Loucy (cell line): ENCODE data around the gene NMNAT2.

Source experiments
- H2AFZ ChIP-seq: fragments of 200-600 bp; sonication (generic); 2 replicates; pipeline ENCODE4 v1.6.0; 2016; ENCODE audit warnings: antibody characterized with exemption, mild to moderate bottlenecking, low read length, moderate library complexity
- H3F3A ChIP-seq: fragments of 200-600 bp; 2 replicates; pipeline ENCODE4 v1.6.0; 2016; ENCODE audit warnings: antibody characterized with exemption, low read depth, mild to moderate bottlenecking
- H3K27me3 ChIP-seq: fragments of 200-600 bp; sonication (generic); 2 replicates; pipeline ENCODE4 v1.6.1; 2014; ENCODE audit warnings: low read length, mild to moderate bottlenecking; ENCODE audit not compliant: insufficient read depth, poor library complexity, severe bottlenecking
- H3K36me3 ChIP-seq: fragments of 200-600 bp; sonication (generic); 2 replicates; pipeline ENCODE4 v1.6.1; 2016; ENCODE audit warnings: low read length; ENCODE audit not compliant: insufficient read depth
- H3K4me1 ChIP-seq: fragments of 200-600 bp; sonication (generic); 2 replicates; pipeline ENCODE4 v1.5.1; 2014; ENCODE audit warnings: low read length, mild to moderate bottlenecking; ENCODE audit not compliant: insufficient read depth, poor library complexity, severe bottlenecking
- H3K4me2 ChIP-seq: fragments of 200-600 bp; sonication (generic); 2 replicates; pipeline ENCODE4 v1.6.0; 2014; ENCODE audit warnings: antibody characterized with exemption, low read length, low read depth, mild to moderate bottlenecking; ENCODE audit not compliant: poor library complexity, severe bottlenecking
- H3K4me3 ChIP-seq: fragments of 200-600 bp; sonication (generic); 2 replicates; pipeline ENCODE4 v1.5.1; 2014; ENCODE audit warnings: low read length, mild to moderate bottlenecking, mixed read lengths; ENCODE audit not compliant: poor library complexity, severe bottlenecking
- H3K79me2 ChIP-seq: fragments of 200-600 bp; sonication (generic); 2 replicates; pipeline ENCODE4 v1.6.1; 2014; ENCODE audit warnings: low read length; ENCODE audit not compliant: insufficient read depth
- H3K9ac ChIP-seq: fragments of 200-600 bp; sonication (generic); 2 replicates; pipeline ENCODE4 v1.6.0; 2014; ENCODE audit warnings: mild to moderate bottlenecking, low read depth, low read length, moderate library complexity; ENCODE audit not compliant: poor library complexity, severe bottlenecking
- H3K9me2 ChIP-seq: fragments of 200-600 bp; sonication (generic); replicated peaks from 2 replicates; pipeline ENCODE4 v1.6.1; 2016; ENCODE audit warnings: low read depth, low read length, mixed read lengths
- H3K9me3 ChIP-seq: fragments of 200-600 bp; sonication (generic); 2 replicates; pipeline ENCODE4 v1.6.1; 2014; ENCODE audit warnings: mild to moderate bottlenecking, antibody characterized with exemption, low read length, low read depth; ENCODE audit not compliant: insufficient read depth
- H4K20me1 ChIP-seq: fragments of 200-600 bp; sonication (generic); 2 replicates; pipeline ENCODE4 v1.6.0; 2014; ENCODE audit warnings: antibody characterized with exemption, low read length, mild to moderate bottlenecking; ENCODE audit not compliant: insufficient read depth, poor library complexity, severe bottlenecking
- CTCF ChIP-seq: fragments of 200-600 bp; sonication (generic); conservative IDR thresholded peaks from 2 replicates; pipeline ENCODE4 v1.5.1; 2014; ENCODE audit warnings: mild to moderate bottlenecking, antibody characterized with exemption, low read length
- EZH2phosphoT487 ChIP-seq: fragments of 200-600 bp; IDR thresholded peaks from 2 replicates; pipeline ENCODE4 v1.6.1; 2018; ENCODE audit warnings: antibody characterized with exemption, mild to moderate bottlenecking, moderate library complexity, borderline replicate concordance

Gene NMNAT2

GRCh38 chr1:183414365-183414764, 3.8 kb downstream of the NMNAT2 start:
- no peak overlapping the region for H3K4me3 ChIP-seq
- no peaks in the 10 kb centered on the region for H4K20me1 ChIP-seq
- no peaks in the 10 kb centered on the region for H3K79me2 ChIP-seq
- H2AFZ ChIP-seq = no peak overlapping the region
- H3K9me3 ChIP-seq = no peaks in the 10 kb centered on the region
- H3K4me2 ChIP-seq = no peak overlapping the region
- no peaks in the 10 kb centered on the region for H3K9me2 ChIP-seq
- H3F3A ChIP-seq = no peaks in the 10 kb centered on the region
- H3K27me3 ChIP-seq = no peaks in the 10 kb centered on the region
- no peaks in the 10 kb centered on the region for H3K36me3 ChIP-seq
- no peak overlapping the region for H3K9ac ChIP-seq
- H3K4me1 ChIP-seq = no peaks in the 10 kb centered on the region
- TF ChIP-seq CTCF (no peak), EZH2phosphoT487 (no peak)

DNA sequence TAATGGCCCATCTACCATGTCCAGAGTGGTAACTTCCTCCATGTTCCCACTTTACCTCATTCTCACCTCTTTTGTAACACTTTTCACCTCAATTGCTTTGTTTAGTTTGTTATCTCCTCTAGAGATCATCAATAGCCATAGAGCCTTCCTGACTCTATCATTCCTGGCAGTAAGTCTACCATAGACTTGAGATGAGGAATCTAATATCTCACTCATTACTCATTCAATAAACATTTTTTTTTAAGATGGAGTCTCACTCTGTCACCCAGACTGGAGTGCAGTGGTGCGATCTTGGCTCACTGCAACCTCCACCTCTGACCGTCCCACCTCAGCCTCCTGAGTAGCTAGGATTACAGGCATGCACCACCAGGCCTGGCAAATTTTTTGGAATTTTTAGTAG, 7.1 kb downstream of the NMNAT2 start:
- no peaks in the 10 kb centered on the region for H3F3A ChIP-seq
- H3K4me3 ChIP-seq = no peak overlapping the region
- TF ChIP-seq CTCF = no peak
- no peak for TF ChIP-seq EZH2phosphoT487
- no peak overlapping the region for H3K4me2 ChIP-seq
- no peaks in the 10 kb centered on the region for H3K36me3 ChIP-seq
- H2AFZ ChIP-seq = no peak overlapping the region
- no peak overlapping the region for H3K9ac ChIP-seq
- no peaks in the 10 kb centered on the region for H3K27me3 ChIP-seq
- H3K79me2 ChIP-seq = no peaks in the 10 kb centered on the region
- H3K9me2 ChIP-seq = no peaks in the 10 kb centered on the region
- H3K9me3 ChIP-seq = no peaks in the 10 kb centered on the region
- H4K20me1 ChIP-seq = no peaks in the 10 kb centered on the region
- no peaks in the 10 kb centered on the region for H3K4me1 ChIP-seq

DNA sequence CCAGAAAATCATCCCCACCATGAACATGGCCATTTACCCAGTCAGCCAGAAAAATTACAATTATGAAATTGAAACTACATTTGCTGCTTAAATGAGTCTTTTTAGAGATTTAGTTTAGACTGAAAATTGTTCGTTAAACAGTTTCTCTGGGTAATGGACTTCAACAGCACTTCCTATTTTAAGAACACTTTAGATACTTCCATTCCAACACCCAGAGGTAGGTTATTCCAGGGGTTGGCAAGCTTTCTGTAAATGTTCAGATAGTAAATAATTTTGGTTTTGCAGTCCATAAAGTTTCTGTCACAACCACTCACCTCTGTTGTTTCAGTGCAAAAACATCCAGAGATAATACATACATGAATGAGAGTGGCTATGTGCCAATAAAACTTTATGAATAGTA, 10.2 kb downstream of the NMNAT2 start:
- no peak overlapping the region for H3K4me2 ChIP-seq
- TF ChIP-seq EZH2phosphoT487 (no peak), CTCF (no peak)
- no peaks in the 10 kb centered on the region for H3K9me3 ChIP-seq
- no peaks in the 10 kb centered on the region for H3K36me3 ChIP-seq
- H3K4me1 ChIP-seq = no peaks in the 10 kb centered on the region
- no peak overlapping the region for H2AFZ ChIP-seq
- no peaks in the 10 kb centered on the region for H3K27me3 ChIP-seq
- no peaks in the 10 kb centered on the region for H3F3A ChIP-seq
- H3K9ac ChIP-seq = no peak overlapping the region
- no peak overlapping the region for H3K4me3 ChIP-seq
- H3K9me2 ChIP-seq = no peaks in the 10 kb centered on the region
- H3K79me2 ChIP-seq = no peaks in the 10 kb centered on the region
- H4K20me1 ChIP-seq = no peaks in the 10 kb centered on the region
